Breast epithelium (tissue), 4 donors: ENCODE measurements around the gene STIMATE. TPM values are rescaled to one million over a fixed set of nuclear protein-coding genes. Genes with fewer than 3 reads are reported as not detected.

Source experiments
- DNase-seq, 2 donors: peaks; one replicate each; pipeline ENCODE4 v3.0.0-alpha.2; 2019; ENCODE audit warnings: low spot score in 2 of 2
- H3K27ac ChIP-seq, 2 donors: fragments of 200-600 bp; sonication (generic) in 1 of 2; one replicate each; pipeline ENCODE4 v1.5.1; 2016 to 2019; ENCODE audit warnings: mild to moderate bottlenecking in 1 of 2
- H3K27me3 ChIP-seq, 2 donors: fragments of 200-600 bp; sonication (generic) in 1 of 2; one replicate each; pipeline versions ENCODE4 v1.5.1 to v1.6.0; 2017 to 2019; ENCODE audit warnings: control low read depth in 1 of 2, mild to moderate bottlenecking in 1 of 2
- H3K36me3 ChIP-seq: fragments of 200-600 bp; one replicate; pipeline ENCODE4 v1.5.1; 2019
- H3K4me1 ChIP-seq, 2 donors: fragments of 200-600 bp; sonication (generic); one replicate each; pipeline ENCODE4 v1.5.1; 2016 to 2019; ENCODE audit warnings: control low read depth in 1 of 2
- H3K4me3 ChIP-seq, 3 donors: fragments of 200-600 bp; sonication (generic); 1 replicate in 2 of 3; 2 replicates in 1 of 3; pipeline ENCODE4 v1.5.1; 2016 to 2019; ENCODE audit warnings: mild to moderate bottlenecking in 3 of 3, moderate library complexity in 2 of 3
- H3K9me3 ChIP-seq, 2 donors: fragments of 200-600 bp; sonication (generic) in 1 of 2; one replicate each; pipeline ENCODE4 v1.5.1; 2016 to 2019; ENCODE audit warnings: control low read depth in 1 of 2
- POLR2A ChIP-seq: fragments of 450-650 bp; IDR thresholded peaks from one replicate; pipeline ENCODE4 v1.6.1; 2016; ENCODE audit warnings: antibody characterized with exemption, mild to moderate bottlenecking, moderate library complexity
- POLR2AphosphoS5 ChIP-seq, 3 donors: sonication (generic); formaldehyde crosslinking; IDR thresholded peaks; one replicate each; pipeline ENCODE4 v1.6.1; 2017; ENCODE audit warnings: antibody characterized with exemption in 3 of 3
- intact Hi-C: fragments of 100-400 bp; cut with DNase I; formaldehyde crosslinking; loops from one replicate; pipeline ENCODE4 v1.15.1; 2023; ENCODE audit warnings: low total_unique reads
- total RNA-seq, 3 donors: library from RNA; depleted of rRNA; stranded (reverse); fragments of >200 nt; gene quantifications; one replicate each; pipeline ENCODE4 v1.1.0, GENCODE V29; 2016
- TF ChIP-seq, protein P1 (sequence below), 3 donors: fragments of 450-650 bp; IDR thresholded peaks; one replicate each; pipeline ENCODE4 v1.5.1; 2016 to 2017; ENCODE audit warnings: antibody characterized with exemption in 3 of 3, mild to moderate bottlenecking in 3 of 3, moderate library complexity in 3 of 3

The STIMATE gene
- total RNA-seq, 3 donors from 2014 or later, result 14.0 to 18.7 (median 14.7) TPM

DNA sequence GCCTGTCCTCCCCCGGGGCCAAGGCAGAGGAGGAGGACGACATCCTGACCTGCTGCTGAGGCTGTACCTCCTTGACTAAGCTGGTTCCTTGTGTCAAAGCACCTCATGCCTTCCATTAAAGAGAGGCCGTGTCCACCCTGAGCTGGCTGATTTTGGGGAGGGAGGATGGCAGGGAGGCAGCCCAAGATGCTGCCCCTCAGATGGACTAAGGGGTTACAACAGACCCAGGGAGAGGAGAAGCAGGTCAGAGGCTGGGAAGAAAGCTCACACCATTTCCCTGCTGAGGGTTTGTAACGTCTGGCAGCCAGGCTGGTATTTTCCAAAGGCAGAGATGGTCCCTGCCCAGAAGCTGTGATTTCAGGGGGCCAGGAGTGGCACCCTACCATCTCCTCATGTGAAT, 105.4 kb downstream of the STIMATE start:
- no peaks in the 10 kb centered on the region for H3K4me1 ChIP-seq
- H3K27ac ChIP-seq, result no peak overlapping the region
- H3K9me3 ChIP-seq, result no peaks in the 10 kb centered on the region
- no peak overlapping the region for H3K4me3 ChIP-seq
- TF ChIP-seq, protein P1, sequence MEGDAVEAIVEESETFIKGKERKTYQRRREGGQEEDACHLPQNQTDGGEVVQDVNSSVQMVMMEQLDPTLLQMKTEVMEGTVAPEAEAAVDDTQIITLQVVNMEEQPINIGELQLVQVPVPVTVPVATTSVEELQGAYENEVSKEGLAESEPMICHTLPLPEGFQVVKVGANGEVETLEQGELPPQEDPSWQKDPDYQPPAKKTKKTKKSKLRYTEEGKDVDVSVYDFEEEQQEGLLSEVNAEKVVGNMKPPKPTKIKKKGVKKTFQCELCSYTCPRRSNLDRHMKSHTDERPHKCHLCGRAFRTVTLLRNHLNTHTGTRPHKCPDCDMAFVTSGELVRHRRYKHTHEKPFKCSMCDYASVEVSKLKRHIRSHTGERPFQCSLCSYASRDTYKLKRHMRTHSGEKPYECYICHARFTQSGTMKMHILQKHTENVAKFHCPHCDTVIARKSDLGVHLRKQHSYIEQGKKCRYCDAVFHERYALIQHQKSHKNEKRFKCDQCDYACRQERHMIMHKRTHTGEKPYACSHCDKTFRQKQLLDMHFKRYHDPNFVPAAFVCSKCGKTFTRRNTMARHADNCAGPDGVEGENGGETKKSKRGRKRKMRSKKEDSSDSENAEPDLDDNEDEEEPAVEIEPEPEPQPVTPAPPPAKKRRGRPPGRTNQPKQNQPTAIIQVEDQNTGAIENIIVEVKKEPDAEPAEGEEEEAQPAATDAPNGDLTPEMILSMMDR (IDR thresholded peaks at IDR 0.05), result no peak
- TF ChIP-seq POLR2A (no peak), POLR2AphosphoS5 (IDR thresholded peaks at IDR 0.05) (no peak)
- no peaks in the 10 kb centered on the region for H3K36me3 ChIP-seq
- DNase-seq, result no peak
- no peaks in the 10 kb centered on the region for H3K27me3 ChIP-seq
- intact Hi-C loops, result loop anchor here (2.0 kb wide), 1 partner anchor 29 kb away; no protein-coding TSS in a partner anchor

- H3K36me3 ChIP-seq, result no peaks in the 10 kb centered on the region
- intact Hi-C loops, result no loop called here
- TF ChIP-seq, protein P1 (IDR thresholded peaks at IDR 0.05), result no peak
- no peak for TF ChIP-seq POLR2A
- no peak for TF ChIP-seq POLR2AphosphoS5 (IDR thresholded peaks at IDR 0.05)
- H3K4me1 ChIP-seq, result no peaks in the 10 kb centered on the region
- no peaks in the 10 kb centered on the region for H3K9me3 ChIP-seq
- no peaks in the 10 kb centered on the region for H3K27me3 ChIP-seq
- H3K27ac ChIP-seq, result no peak overlapping the region
- H3K4me3 ChIP-seq, result no peak overlapping the region
- no peak for DNase-seq
Measured at GRCh38 chr3:52791366-52791765, 106.0 kb downstream of the STIMATE start.

DNA sequence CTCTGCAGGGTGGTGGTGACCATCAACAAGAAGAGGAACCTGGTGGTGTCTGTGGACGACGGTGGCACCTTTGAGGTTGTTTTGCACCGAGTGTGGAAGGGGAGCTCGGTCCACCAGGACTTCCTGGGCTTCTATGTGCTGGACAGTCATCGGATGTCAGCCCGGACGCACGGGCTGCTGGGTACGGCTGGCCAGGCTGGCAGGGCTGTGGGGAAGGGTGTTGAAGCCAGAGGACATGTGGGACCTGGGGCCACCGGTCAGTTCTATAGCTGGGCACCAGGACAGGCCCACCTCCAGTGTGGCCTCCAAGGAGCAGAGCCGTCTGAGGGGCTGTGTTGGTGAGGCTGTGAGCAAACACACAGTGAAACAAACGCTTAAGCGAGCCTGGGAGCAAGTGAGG, 106.6 kb downstream of the STIMATE start:
- Histone ChIP-seq H3K27me3 (no peaks in the 10 kb centered on the region), H3K36me3 (no peaks in the 10 kb centered on the region), H3K4me1 (no peaks in the 10 kb centered on the region), H3K27ac (no peak overlapping the region), H3K4me3 (no peak overlapping the region), H3K9me3 (no peaks in the 10 kb centered on the region)
- TF ChIP-seq, protein P1 (IDR thresholded peaks at IDR 0.05), result no peak
- TF ChIP-seq POLR2A (no peak), POLR2AphosphoS5 (IDR thresholded peaks at IDR 0.05) (no peak)
- intact Hi-C loops, result no loop called here
- DNase-seq, result no peak

DNA sequence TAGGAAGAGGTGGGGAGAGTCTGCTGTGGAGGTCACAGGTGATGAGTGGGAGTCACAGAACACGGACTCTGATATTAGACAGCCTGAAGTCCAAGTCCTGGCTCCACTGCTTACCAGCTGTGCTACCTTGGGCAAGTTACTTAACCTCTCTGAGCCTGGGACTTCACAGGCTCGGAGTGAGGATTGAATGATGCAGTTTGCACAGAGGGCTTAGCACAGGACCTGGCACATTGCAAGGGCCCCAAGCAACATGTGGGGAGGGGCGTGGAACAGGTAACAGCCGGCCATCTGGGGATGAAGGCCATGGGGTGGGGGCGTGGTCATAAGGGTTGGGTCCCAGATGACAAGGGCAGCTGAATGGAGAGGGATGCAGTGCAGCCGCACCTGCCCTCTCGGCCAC, 107.0 kb downstream of the STIMATE start:
- intact Hi-C loops, result no loop called here
- TF ChIP-seq, protein P1 (IDR thresholded peaks at IDR 0.05), result no peak
- no peak for TF ChIP-seq POLR2A
- no peak for TF ChIP-seq POLR2AphosphoS5 (IDR thresholded peaks at IDR 0.05)
- no peaks in the 10 kb centered on the region for H3K4me1 ChIP-seq
- DNase-seq, result no peak
- H3K27ac ChIP-seq, result no peak overlapping the region
- no peaks in the 10 kb centered on the region for H3K27me3 ChIP-seq
- no peak overlapping the region for H3K4me3 ChIP-seq
- H3K36me3 ChIP-seq, result no peaks in the 10 kb centered on the region
- no peaks in the 10 kb centered on the region for H3K9me3 ChIP-seq

DNA sequence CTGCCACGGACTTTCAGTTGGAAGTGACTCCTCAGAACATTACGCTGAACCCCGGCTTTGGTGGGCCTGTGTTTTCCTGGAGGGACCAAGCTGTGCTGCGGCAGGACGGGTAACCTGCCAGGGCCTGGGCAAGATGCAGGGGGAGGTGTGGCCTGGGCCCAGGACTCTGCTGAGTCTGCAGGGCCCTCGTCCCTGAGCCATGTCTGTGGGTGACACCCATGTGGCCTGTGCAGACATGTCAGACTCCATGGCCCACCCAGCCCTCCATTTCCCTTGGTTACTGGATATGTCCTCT, 107.7 kb downstream of the STIMATE start:
- no peak overlapping the region for H3K4me3 ChIP-seq
- no peaks in the 10 kb centered on the region for H3K27me3 ChIP-seq
- H3K27ac ChIP-seq, result no peak overlapping the region
- no peaks in the 10 kb centered on the region for H3K9me3 ChIP-seq
- no peak for DNase-seq
- intact Hi-C loops, result no loop called here
- TF ChIP-seq, protein P1 (IDR thresholded peaks at IDR 0.05), result no peak
- TF ChIP-seq POLR2AphosphoS5 (IDR thresholded peaks at IDR 0.05) (no peak), POLR2A (no peak)
- H3K4me1 ChIP-seq, result no peaks in the 10 kb centered on the region
- H3K36me3 ChIP-seq, result no peaks in the 10 kb centered on the region
